ENCODE data around the gene KLHL14. TPM values are rescaled to one million over a fixed set of nuclear protein-coding genes. Genes with fewer than 3 reads are reported as not detected.

KLHL14 gene
- total and polyA plus RNA-seq, 2 experiments from 2014 or later, result 0.44 to 1.9 TPM

GRCh38 chr18:32734442-32734841, 38.4 kb downstream of the KLHL14 start:
- no peaks in the 10 kb centered on the region; the same call in 1 of the 2 replicates for H3K9me2 ChIP-seq (ENCODE audit: insufficient read depth)
- no peak overlapping the region for H2AFZ ChIP-seq
- H3K4me3 ChIP-seq, result no peak overlapping the region
- no peak overlapping the region for H3K4me2 ChIP-seq
- no peaks in the 10 kb centered on the region for H3K79me2 ChIP-seq (replicated peaks; ENCODE audit: insufficient read depth)
- Mint-ChIP-seq H3K4me1 (peaks cover 17% of the 10 kb centered on the region), H3K4me3 (no peak overlapping the region), H3K36me3 (ENCODE audit: low read depth) (no peaks in the 10 kb centered on the region; the same call in 2 of the 3 replicates), H3K27ac (no peak overlapping the region), H3K9me3 (no peaks in the 10 kb centered on the region), H3K27me3 (ENCODE audit: insufficient read depth, low read depth, poor library complexity) (no peaks in the 10 kb centered on the region)
- TF ChIP-seq ZNF462 (CRISPR knock-in tag; IDR thresholded peaks at IDR 0.05) (no peak), ZNF331 (CRISPR knock-in tag; IDR thresholded peaks at IDR 0.05; ENCODE audit: low read depth) (no peak), ZNF114 (CRISPR knock-in tag; IDR thresholded peaks at IDR 0.05) (no peak), STAT1 (IDR thresholded peaks at IDR 0.05; ENCODE audit: unreplicated experiment) (no peak), EZH2phosphoT487 (IDR thresholded peaks at IDR 0.05; ENCODE audit: unreplicated experiment) (no peak), NANOG (IDR thresholded peaks at IDR 0.05; ENCODE audit: borderline replicate concordance) (no peak), JUNB (IDR thresholded peaks at IDR 0.05; ENCODE audit: unreplicated experiment) (no peak), ETS1 (IDR thresholded peaks at IDR 0.05) (no peak), EZH2 (IDR thresholded peaks at IDR 0.05; ENCODE audit: low read depth, unreplicated experiment) (no peak), POLR2AphosphoS5 (IDR thresholded peaks at IDR 0.05; ENCODE audit: low read depth) (no peak), CREB1 (CRISPR knock-in tag; IDR thresholded peaks at IDR 0.05; ENCODE audit: low read depth) (no peak)
- TF ChIP-seq, protein P1, sequence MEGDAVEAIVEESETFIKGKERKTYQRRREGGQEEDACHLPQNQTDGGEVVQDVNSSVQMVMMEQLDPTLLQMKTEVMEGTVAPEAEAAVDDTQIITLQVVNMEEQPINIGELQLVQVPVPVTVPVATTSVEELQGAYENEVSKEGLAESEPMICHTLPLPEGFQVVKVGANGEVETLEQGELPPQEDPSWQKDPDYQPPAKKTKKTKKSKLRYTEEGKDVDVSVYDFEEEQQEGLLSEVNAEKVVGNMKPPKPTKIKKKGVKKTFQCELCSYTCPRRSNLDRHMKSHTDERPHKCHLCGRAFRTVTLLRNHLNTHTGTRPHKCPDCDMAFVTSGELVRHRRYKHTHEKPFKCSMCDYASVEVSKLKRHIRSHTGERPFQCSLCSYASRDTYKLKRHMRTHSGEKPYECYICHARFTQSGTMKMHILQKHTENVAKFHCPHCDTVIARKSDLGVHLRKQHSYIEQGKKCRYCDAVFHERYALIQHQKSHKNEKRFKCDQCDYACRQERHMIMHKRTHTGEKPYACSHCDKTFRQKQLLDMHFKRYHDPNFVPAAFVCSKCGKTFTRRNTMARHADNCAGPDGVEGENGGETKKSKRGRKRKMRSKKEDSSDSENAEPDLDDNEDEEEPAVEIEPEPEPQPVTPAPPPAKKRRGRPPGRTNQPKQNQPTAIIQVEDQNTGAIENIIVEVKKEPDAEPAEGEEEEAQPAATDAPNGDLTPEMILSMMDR (conservative IDR thresholded peaks at IDR 0.05; ENCODE audit: low read depth in 2 of 2), result no peak
- TF ChIP-seq, protein P2, sequence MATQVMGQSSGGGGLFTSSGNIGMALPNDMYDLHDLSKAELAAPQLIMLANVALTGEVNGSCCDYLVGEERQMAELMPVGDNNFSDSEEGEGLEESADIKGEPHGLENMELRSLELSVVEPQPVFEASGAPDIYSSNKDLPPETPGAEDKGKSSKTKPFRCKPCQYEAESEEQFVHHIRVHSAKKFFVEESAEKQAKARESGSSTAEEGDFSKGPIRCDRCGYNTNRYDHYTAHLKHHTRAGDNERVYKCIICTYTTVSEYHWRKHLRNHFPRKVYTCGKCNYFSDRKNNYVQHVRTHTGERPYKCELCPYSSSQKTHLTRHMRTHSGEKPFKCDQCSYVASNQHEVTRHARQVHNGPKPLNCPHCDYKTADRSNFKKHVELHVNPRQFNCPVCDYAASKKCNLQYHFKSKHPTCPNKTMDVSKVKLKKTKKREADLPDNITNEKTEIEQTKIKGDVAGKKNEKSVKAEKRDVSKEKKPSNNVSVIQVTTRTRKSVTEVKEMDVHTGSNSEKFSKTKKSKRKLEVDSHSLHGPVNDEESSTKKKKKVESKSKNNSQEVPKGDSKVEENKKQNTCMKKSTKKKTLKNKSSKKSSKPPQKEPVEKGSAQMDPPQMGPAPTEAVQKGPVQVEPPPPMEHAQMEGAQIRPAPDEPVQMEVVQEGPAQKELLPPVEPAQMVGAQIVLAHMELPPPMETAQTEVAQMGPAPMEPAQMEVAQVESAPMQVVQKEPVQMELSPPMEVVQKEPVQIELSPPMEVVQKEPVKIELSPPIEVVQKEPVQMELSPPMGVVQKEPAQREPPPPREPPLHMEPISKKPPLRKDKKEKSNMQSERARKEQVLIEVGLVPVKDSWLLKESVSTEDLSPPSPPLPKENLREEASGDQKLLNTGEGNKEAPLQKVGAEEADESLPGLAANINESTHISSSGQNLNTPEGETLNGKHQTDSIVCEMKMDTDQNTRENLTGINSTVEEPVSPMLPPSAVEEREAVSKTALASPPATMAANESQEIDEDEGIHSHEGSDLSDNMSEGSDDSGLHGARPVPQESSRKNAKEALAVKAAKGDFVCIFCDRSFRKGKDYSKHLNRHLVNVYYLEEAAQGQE (IDR thresholded peaks at IDR 0.05; ENCODE audit: unreplicated experiment), result no peak
- peaks cover 9% of the 10 kb centered on the region for H3K4me1 ChIP-seq (ENCODE audit: insufficient read depth)
- no peak overlapping the region for H3K27ac ChIP-seq (ENCODE audit: low read depth)
- no peak for DNase-seq (ENCODE audit: low spot score)
- H4K20me1 ChIP-seq (replicated peaks; ENCODE audit: insufficient read depth), result no peaks in the 10 kb centered on the region
- H3F3A ChIP-seq (replicated peaks; ENCODE audit: low read depth), result no peaks in the 10 kb centered on the region
- H3K36me3 ChIP-seq (ENCODE audit: insufficient read depth), result no peaks in the 10 kb centered on the region
- ATAC-seq, result no peak
- no peaks in the 10 kb centered on the region for H3K27me3 ChIP-seq (ENCODE audit: insufficient read depth)

Measured in GM23338 (cell line).